GM06990 (cell line): ENCODE data around the gene PPP6R2.

Experiments used
- DNase-seq: peaks from one replicate; pipeline ENCODE4 v3.0.0-alpha.2; 2011; ENCODE audit not compliant: insufficient read length; ENCODE audit errors: extremely low read depth
- H3K27me3 ChIP-seq: replicated peaks from 2 replicates; pipeline ENCODE4 v1.6.0; 2011; ENCODE audit warnings: low read length; ENCODE audit not compliant: control insufficient read depth, insufficient read depth
- H3K36me3 ChIP-seq: 2 replicates; pipeline ENCODE4 v1.5.1; 2011; ENCODE audit warnings: low read length; ENCODE audit not compliant: control insufficient read depth, insufficient read depth
- H3K4me3 ChIP-seq: replicated peaks from 2 replicates; pipeline ENCODE4 v1.5.1; 2011; ENCODE audit warnings: low read depth, mild to moderate bottlenecking, control low read depth, low read length
- TF ChIP-seq, protein P1 (sequence below): IDR thresholded peaks from 2 replicates; pipeline ENCODE4 v1.5.1; 2011; ENCODE audit warnings: low read length, control low read depth, mild to moderate bottlenecking, inconsistent platforms; ENCODE audit not compliant: insufficient read depth, poor library complexity, severe bottlenecking

The PPP6R2 gene

DNA sequence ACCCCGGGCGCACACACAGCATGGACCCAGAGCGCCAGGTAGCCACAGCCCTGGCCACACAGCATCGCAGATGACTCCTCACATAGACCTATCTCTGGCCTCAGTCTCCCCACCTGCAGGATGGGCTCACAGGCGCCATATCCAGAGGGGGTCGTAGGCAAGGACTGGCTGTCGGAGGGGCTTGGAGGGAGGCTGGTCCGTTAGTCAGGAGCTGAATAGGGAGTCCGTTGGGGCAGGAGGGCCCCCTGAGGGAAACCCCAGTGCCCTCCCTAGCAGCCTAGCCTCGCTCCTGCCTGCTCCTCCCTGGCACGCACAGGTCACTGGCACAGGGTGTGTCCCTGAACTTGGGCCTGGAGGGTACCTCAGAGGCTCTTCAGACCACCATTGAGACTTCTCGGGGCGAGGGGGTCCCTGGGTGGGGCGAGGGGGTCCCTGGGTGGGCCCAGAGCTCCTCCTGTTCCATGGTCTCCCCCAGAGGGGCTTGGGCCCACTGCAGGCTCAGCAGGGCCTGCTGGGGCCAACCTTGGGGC, 37.7 kb upstream of the PPP6R2 start:
- DNase-seq: no peak
- TF ChIP-seq, protein P1, sequence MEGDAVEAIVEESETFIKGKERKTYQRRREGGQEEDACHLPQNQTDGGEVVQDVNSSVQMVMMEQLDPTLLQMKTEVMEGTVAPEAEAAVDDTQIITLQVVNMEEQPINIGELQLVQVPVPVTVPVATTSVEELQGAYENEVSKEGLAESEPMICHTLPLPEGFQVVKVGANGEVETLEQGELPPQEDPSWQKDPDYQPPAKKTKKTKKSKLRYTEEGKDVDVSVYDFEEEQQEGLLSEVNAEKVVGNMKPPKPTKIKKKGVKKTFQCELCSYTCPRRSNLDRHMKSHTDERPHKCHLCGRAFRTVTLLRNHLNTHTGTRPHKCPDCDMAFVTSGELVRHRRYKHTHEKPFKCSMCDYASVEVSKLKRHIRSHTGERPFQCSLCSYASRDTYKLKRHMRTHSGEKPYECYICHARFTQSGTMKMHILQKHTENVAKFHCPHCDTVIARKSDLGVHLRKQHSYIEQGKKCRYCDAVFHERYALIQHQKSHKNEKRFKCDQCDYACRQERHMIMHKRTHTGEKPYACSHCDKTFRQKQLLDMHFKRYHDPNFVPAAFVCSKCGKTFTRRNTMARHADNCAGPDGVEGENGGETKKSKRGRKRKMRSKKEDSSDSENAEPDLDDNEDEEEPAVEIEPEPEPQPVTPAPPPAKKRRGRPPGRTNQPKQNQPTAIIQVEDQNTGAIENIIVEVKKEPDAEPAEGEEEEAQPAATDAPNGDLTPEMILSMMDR: no peak
- no peaks in the 10 kb centered on the region for H3K27me3 ChIP-seq
- peaks cover 6% of the 10 kb centered on the region for H3K36me3 ChIP-seq
- H3K4me3 ChIP-seq: peak overlapping the region; percentile 97

DNA sequence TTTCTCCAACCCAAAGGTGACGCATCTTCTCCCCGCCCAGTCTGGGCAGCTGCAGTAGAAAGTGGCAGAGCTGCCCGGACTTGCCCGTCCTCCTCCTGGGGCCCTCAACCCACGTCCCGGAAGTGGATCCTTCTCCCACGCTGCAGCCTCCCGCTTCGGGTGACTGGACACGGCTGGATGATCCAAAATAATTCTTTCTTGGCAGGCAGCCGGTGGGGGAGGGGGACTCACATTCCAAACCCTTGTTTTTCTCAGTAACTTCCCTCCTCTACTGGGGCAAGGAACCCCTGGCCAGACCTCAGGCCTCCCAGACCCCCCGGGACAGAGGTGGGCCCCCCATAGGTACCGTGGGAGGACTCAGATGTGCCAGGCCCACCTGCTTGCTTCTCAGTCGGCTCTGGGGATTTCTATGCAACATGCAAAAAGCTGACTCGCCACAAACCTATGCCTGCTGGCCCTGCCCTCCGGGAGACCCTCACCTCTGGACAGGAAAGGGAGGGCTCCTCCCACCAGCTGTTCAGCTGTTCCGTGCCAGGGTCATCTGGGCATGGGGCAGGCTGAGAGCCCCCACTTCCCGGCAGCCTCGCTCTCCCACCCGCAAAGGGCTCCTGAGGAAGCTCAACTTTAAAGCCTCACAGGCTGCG, 37.1 kb upstream of the PPP6R2 start:
- no peaks in the 10 kb centered on the region for H3K27me3 ChIP-seq
- TF ChIP-seq, protein P1: no peak
- peak; percentile 62 for DNase-seq
- peak overlapping the region; percentile 97 for H3K4me3 ChIP-seq
- H3K36me3 ChIP-seq: peaks cover 4% of the 10 kb centered on the region

DNA sequence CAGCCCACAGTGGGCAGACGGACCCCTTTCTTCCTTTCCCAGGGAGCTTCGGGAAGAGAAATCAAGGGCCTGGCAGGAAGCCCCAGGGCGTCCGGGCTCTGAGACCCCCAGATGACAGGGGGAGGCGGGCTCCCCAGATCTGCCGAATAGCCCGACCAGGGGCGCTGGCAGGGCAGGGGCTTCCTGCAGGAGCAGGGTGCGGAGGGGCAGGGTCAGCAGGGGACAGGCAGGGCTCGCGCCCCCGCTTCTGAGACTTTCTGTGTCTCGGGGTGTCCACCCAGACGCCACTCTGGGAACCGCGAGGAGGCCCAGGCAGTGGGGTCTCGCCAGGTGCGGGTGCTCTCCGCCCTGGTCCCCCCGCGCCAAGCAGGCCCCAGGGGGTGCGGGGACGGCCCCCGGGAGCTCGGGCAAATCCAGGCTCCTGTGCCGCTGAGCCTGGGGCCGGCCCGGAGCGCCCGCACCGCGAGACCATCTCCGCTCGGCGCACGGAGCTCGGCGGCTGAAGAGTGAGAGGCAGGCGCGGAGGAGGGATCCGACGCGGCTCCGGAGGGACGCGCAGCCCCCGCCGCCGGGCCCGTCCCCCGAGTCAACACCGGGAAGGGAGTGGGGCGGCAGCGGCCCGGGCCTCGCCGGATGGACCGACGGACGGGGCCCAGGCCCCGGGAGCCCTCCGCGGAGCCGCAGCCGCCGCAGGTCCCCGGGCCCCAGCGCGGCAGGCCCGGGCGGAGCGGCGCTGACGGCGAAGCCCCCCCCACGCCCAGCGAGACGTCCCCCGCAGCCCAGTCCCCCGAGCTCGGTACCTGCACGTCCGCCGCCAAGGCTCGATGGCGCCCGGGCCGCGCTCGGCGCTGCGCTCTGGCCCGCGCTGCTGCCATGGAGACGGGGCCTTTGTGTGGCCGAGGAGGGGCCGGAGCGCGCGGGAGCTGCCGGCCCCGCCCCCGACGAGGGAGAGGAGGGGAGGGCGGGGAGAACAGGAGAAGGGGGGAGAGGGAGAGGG, 36.1 kb upstream of the PPP6R2 start, which contains the start of gene PLXNB2:
Gene PLXNB2, minus strand, starts transcription at position 894 of the 997 bp plus-strand sequence. CDS start 17,062 bp downstream, outside the sequence.
- peak within 1 kb of the TSS; percentile 97 for H3K4me3 ChIP-seq
- peak; percentile 87 for DNase-seq
- TF ChIP-seq, protein P1: no peak
- peaks cover 2% of the 10 kb centered on the region for H3K36me3 ChIP-seq
- no peaks in the 10 kb centered on the region for H3K27me3 ChIP-seq

DNA sequence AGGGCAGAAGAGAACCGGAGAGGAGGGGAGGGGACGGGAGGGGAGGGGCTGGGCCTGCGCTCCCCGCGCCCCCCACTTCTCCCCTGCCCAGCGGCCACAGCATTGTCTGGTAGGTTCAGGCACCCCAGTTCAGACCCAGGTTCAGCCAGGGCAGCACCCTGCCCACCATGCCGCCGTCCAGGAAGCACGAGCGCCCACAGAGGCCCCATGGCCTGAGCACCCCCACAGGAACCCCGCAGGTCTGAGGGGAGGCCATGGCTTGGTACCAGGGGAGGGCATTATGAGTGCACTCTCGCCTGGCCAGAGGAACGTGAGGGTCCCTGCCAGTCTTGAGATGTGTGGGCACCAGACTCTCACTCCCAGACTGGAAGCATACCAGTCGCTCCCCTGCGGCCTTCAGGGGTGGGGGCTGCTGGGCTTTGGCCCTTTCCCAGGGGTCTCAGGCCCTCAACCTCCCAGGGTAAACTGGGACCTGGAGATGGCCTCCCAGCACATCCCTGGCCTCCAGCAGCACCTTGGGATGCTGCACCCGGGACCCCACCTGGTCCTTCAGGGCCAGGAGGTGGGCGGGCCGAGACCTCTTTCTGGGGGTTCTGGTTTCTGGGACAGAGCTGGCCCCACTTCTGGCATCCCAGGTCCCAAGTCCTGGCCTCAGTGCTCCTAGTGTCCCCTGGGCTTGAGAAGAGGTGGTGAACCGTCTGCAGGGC, 35.1 kb upstream of the PPP6R2 start:
- no peaks in the 10 kb centered on the region for H3K27me3 ChIP-seq
- TF ChIP-seq, protein P1: no peak
- H3K4me3 ChIP-seq: no peak overlapping the region; the same call in 1 of the 2 replicates
- H3K36me3 ChIP-seq: peaks cover 4% of the 10 kb centered on the region
- peak; percentile 58 for DNase-seq

DNA sequence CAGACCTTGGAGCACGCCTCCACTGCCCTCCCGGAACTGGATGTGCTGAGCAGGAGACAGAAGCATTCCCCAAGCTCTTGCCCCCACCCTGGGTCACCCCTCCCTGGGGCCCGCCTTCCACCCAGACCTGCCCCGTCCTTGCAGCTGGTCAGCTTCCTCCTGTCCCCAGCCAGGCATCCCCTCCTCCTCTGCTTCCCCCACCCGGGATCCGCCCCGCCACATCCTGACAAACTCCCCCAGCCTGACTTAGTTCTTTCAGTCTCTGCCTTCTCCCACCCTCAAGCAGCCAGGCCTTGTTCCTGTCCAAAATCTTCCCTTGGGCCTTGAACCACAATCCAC, 34.6 kb upstream of the PPP6R2 start:
- Histone ChIP-seq H3K27me3 (no peaks in the 10 kb centered on the region), H3K4me3 (no peak overlapping the region), H3K36me3 (peaks cover 2% of the 10 kb centered on the region)
- TF ChIP-seq, protein P1: no peak
- peak; percentile 39 for DNase-seq
